ENCODE results near the gene LRMDA.
A peak's percentile ranks its signal among the peaks of the same experiment; 100 is the strongest.
"Not testable (repeated sequence)": the region's sequence is repeated elsewhere in the genome, so short reads cannot be mapped to it uniquely, and the experiment has no call there.

The LRMDA gene

DNA sequence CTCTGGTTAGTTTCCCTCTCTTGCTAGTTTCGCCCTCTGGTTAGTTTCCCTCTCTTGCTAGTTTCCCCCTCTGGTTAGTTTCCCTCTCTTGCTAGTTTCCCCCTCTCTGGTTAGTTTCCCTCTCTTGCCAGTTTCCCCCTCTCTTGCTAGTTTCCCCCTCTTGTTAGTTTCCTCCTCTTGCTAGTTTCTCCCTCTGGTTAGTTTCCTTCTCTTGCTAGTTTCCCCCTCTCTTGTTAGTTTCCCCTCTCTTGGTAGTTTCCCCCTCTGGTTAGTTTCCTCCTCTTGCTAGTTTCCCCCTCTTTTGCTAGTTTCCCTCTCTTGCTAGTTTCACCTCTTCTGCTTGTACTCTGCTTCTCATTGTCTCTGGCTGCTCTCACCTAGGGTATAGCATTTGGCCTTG, 613.8 kb downstream of the LRMDA start:
- H3K9ac ChIP-seq (ENCODE audit: low read depth, low read length) = no peak overlapping the region
- no peaks in the 10 kb centered on the region for H3K9me3 ChIP-seq (ENCODE audit: control insufficient read depth, insufficient read depth, low read length)
- no peaks in the 10 kb centered on the region for H3K27me3 ChIP-seq (ENCODE audit: control insufficient read depth, insufficient read depth, low read length)
- H3K4me3 ChIP-seq (ENCODE audit: low read depth, low read length) = no peak overlapping the region
- no peak overlapping the region for H3K27ac ChIP-seq (ENCODE audit: low read depth, low read length)
- H3K36me3 ChIP-seq (ENCODE audit: control insufficient read depth, insufficient read depth, low read length) = no peaks in the 10 kb centered on the region
- no peaks in the 10 kb centered on the region for H3K4me1 ChIP-seq (ENCODE audit: control insufficient read depth, insufficient read depth, low read length)

DNA sequence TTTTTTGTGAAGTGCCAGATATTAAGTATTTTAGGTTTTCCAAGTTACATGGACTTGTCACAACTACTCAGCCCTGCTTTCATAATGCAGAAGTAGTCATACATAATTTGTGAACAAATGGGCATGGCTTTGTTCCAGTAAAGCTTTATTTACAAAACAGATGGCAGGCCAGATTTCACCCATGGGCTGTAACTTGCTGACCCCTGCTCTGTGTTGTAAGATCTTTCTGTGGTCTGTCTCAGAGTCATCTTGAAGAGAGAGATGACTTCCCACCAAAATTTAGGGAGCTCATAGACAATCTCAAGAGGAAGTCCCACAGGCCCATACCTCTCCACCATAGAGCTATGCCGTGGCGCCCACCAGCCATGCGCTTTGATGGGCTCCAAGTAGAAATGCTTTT, 616.1 kb downstream of the LRMDA start:
- H3K4me1 ChIP-seq (ENCODE audit: control insufficient read depth, insufficient read depth, low read length) = peaks cover 5% of the 10 kb centered on the region; the same call in 1 of the 2 replicates
- no peak overlapping the region for H3K4me3 ChIP-seq (ENCODE audit: low read depth, low read length)

DNA sequence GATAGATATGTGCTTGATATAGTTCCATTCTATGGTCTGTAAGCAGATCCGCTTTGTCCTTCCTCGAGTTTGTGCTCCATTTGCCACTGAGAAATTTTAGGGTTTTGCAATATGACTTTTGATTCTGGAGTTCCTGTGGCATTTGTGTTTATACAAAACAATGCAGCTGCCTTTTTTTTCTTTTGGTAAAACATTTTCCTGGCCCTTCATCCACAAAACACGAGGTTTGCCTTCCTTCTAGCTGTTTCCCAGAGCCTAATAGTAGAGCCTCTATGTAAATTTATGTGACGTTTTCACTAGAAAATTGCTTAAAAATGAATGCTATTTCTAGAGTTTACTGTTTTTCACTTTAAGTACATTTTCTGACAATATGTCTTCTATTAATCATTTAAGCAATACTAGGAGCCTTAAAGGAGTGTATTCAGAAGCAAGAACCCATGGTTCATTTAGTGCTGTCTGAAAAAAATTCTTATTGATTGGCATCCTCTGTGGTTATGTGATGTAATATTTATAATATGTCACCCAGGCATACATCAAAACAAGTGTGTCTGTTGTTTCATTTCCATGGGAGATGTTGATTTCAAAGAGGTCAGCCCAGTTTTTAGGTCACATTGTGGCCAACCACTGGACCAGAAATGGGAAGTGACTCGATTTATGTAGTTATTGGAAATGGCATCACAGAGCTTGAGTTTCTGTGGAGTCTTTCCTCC, 618.3 kb downstream of the LRMDA start:
- peaks cover 5% of the 10 kb centered on the region; the same call in 1 of the 2 replicates for H3K4me1 ChIP-seq (ENCODE audit: control insufficient read depth, insufficient read depth, low read length)
- no peaks in the 10 kb centered on the region for H3K9me3 ChIP-seq (ENCODE audit: control insufficient read depth, insufficient read depth, low read length)
- H3K4me3 ChIP-seq (ENCODE audit: low read depth, low read length) = no peak overlapping the region
- H3K27ac ChIP-seq (ENCODE audit: low read depth, low read length) = no peak overlapping the region
- no peak overlapping the region for H3K9ac ChIP-seq (ENCODE audit: low read depth, low read length)
- H3K36me3 ChIP-seq (ENCODE audit: control insufficient read depth, insufficient read depth, low read length) = no peaks in the 10 kb centered on the region
- no peaks in the 10 kb centered on the region for H3K27me3 ChIP-seq (ENCODE audit: control insufficient read depth, insufficient read depth, low read length)

More for the DNA sequence above, 616.1 kb downstream of the LRMDA start:
- no peak overlapping the region for H3K9ac ChIP-seq (ENCODE audit: low read depth, low read length)
- H3K27me3 ChIP-seq (ENCODE audit: control insufficient read depth, insufficient read depth, low read length) = no peaks in the 10 kb centered on the region
- H3K27ac ChIP-seq (ENCODE audit: low read depth, low read length) = no peak overlapping the region
- no peaks in the 10 kb centered on the region for H3K36me3 ChIP-seq (ENCODE audit: control insufficient read depth, insufficient read depth, low read length)
- no peaks in the 10 kb centered on the region for H3K9me3 ChIP-seq (ENCODE audit: control insufficient read depth, insufficient read depth, low read length)

DNA sequence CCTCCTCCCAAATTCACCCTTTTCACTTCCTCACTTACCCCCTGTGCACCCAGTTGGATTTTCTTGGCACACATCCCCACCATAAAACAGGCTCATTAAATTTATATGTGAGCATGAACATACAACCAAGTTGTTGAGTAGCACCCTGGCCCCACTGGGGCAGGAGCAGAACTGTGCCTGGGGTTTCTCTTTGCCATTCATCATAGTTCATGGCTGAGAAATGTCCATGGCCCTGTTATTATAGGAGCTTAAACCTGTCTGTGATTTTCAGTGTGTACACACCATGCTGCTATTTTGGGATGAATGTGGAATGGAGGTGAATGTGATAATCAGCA, 618.8 kb downstream of the LRMDA start:
- Histone ChIP-seq H3K9ac (ENCODE audit: low read depth, low read length) (no peak overlapping the region), H3K27me3 (ENCODE audit: control insufficient read depth, insufficient read depth, low read length) (no peaks in the 10 kb centered on the region), H3K27ac (ENCODE audit: low read depth, low read length) (no peak overlapping the region), H3K4me1 (ENCODE audit: control insufficient read depth, insufficient read depth, low read length) (peaks cover 5% of the 10 kb centered on the region; the same call in 1 of the 2 replicates), H3K4me3 (ENCODE audit: low read depth, low read length) (no peak overlapping the region), H3K36me3 (ENCODE audit: control insufficient read depth, insufficient read depth, low read length) (no peaks in the 10 kb centered on the region), H3K9me3 (ENCODE audit: control insufficient read depth, insufficient read depth, low read length) (0 out of 2 replicates have a peak, but pooled peaks cover 3% of the 10 kb centered on the region)

DNA sequence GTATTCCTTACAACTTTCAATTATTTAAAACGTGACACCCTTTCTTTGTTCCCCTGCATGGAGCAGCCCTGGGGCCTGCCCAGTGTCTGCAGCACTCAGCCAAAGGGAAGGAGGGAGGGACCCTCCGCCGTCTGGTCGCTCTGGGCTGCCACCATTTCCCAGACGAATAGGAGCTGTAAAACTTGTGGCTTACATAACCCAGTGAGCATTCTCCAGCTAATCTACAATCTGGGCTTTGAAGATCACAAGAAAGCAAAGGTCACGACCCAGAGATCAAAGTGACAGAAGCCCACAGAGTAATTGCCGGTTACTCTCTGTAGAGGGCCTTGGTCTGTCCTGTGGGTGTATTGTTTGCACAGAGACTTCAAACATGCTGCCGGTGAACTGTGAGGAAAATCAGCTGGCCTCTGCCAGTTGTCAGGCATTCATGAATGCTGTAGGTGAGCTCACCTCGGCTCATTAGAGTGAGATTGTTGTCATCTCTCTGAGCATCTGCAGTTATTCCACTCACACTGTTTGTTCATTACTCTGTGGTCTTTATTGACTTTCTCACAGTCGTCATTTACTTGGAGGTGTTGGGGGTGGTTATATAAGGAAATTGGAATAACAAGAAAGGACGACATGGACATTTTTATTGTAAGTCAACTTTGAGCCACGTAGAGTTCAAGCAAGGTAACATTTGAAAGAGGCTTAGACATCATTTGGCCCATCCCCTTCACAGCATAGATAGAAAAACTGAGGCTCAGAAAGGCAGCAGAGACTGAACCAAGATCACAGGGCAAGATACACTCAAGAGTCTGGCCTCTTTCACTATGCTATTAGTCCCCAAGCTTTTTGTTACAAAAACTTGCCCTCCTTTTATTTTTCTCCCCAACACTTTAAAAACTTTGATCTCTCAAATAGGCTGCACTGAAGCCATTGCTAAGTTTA, 619.8 kb downstream of the LRMDA start:
- peaks cover 5% of the 10 kb centered on the region; the same call in 1 of the 2 replicates for H3K4me1 ChIP-seq (ENCODE audit: control insufficient read depth, insufficient read depth, low read length)
- no peak overlapping the region for H3K4me3 ChIP-seq (ENCODE audit: low read depth, low read length)
- H3K36me3 ChIP-seq (ENCODE audit: control insufficient read depth, insufficient read depth, low read length) = no peaks in the 10 kb centered on the region
- peak overlapping the region; percentile 14 for H3K27ac ChIP-seq (ENCODE audit: low read depth, low read length)
- H3K27me3 ChIP-seq (ENCODE audit: control insufficient read depth, insufficient read depth, low read length) = no peaks in the 10 kb centered on the region
- peaks cover 14% of the 10 kb centered on the region; the same call in 1 of the 2 replicates for H3K9me3 ChIP-seq (ENCODE audit: control insufficient read depth, insufficient read depth, low read length)
- H3K9ac ChIP-seq (ENCODE audit: low read depth, low read length) = no peak overlapping the region

DNA sequence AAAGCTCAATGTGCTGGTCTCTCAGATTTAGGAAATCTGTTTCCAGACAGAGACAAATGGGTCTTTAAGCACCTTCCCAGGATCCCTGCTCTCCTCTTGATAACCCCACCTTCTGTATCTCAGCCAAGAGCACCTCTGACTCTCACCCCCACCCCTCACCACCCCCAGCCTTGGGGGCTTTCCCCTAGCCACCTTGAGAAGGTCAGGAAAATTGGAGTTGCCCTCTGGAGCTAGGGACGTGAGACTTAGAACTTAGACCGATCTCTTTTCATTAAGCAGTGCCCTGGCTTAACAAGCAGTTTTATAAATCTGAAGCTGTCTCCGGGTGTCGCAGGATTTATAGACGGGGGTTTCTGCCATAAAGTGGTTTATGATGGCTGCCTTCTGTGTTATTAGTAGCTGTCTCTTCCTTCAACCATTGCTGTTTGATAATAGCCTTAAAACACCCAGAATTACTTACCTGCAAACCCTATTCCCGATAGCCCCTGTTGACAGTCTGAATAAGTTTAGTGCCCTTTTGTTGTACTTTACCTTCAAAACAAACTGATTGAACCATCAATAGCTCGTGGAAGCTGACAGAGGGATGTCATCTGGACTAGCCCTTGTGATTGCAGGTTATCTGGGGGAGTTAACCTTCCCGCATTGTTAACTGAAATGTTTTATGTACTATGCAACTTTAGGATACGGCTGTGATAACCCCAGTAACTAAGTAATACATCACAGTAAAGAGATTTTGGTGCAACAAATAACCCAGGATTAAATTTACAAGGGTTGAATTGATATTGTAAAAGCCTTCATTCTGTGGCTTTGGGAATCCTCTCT, 621.5 kb downstream of the LRMDA start:
- H3K27ac ChIP-seq (ENCODE audit: low read depth, low read length) = no peak overlapping the region
- no peaks in the 10 kb centered on the region for H3K27me3 ChIP-seq (ENCODE audit: control insufficient read depth, insufficient read depth, low read length)
- H3K4me3 ChIP-seq (ENCODE audit: low read depth, low read length) = no peak overlapping the region
- H3K4me1 ChIP-seq (ENCODE audit: control insufficient read depth, insufficient read depth, low read length) = peaks cover 5% of the 10 kb centered on the region; the same call in 1 of the 2 replicates
- peaks cover 16% of the 10 kb centered on the region for H3K9me3 ChIP-seq (ENCODE audit: control insufficient read depth, insufficient read depth, low read length)
- no peaks in the 10 kb centered on the region for H3K36me3 ChIP-seq (ENCODE audit: control insufficient read depth, insufficient read depth, low read length)
- no peak overlapping the region for H3K9ac ChIP-seq (ENCODE audit: low read depth, low read length)

DNA sequence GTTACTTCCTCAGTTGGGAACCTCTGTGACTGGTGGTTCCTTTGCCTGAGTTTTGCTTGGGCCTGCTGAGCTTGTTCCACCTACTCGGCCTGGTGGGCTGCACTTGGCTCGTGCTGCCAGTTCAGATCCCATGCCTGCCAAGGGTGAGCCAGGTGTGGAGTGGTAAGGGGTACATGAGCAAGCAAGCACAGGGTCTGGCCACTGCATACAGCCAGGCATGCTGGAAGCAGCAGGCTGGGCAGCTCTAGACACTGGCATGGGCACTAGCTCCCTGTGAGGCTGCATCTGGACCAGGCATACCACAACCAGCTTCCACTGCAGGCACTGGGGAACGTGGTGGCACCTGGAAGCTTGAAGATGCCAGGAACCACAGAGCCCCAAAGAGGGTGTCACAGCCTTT, 624.0 kb downstream of the LRMDA start:
- Histone ChIP-seq H3K9ac (ENCODE audit: low read depth, low read length) (no peak overlapping the region), H3K9me3 (ENCODE audit: control insufficient read depth, insufficient read depth, low read length) (peaks cover 16% of the 10 kb centered on the region), H3K27me3 (ENCODE audit: control insufficient read depth, insufficient read depth, low read length) (no peaks in the 10 kb centered on the region), H3K4me3 (ENCODE audit: low read depth, low read length) (no peak overlapping the region), H3K36me3 (ENCODE audit: control insufficient read depth, insufficient read depth, low read length) (no peaks in the 10 kb centered on the region), H3K27ac (ENCODE audit: low read depth, low read length) (no peak overlapping the region), H3K4me1 (ENCODE audit: control insufficient read depth, insufficient read depth, low read length) (peaks cover 5% of the 10 kb centered on the region; the same call in 1 of the 2 replicates)

DNA sequence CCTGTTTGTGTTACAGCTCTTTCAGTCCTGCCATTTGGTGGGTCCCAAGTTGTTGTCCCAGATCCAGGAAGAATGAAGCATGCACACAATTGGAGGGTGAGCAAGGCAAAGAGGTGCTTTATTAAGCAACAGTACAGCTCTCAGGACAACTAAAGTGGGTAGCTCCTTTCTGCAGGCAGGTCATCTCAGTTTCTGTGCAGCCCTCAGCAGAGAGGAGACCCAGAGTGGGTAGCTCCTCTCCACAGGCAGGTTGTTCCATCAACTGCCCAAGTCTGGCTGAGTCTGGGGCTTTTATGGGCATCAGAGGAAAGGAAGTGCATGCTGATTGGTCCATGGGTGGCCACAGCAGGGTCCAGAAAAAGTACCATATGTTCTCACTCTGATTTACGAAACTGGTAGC, 624.5 kb downstream of the LRMDA start:
- no peak overlapping the region for H3K27ac ChIP-seq (ENCODE audit: low read depth, low read length)
- H3K4me3 ChIP-seq (ENCODE audit: low read depth, low read length) = no peak overlapping the region
- H3K36me3 ChIP-seq (ENCODE audit: control insufficient read depth, insufficient read depth, low read length) = no peaks in the 10 kb centered on the region
- H3K27me3 ChIP-seq (ENCODE audit: control insufficient read depth, insufficient read depth, low read length) = no peaks in the 10 kb centered on the region
- peaks cover 2% of the 10 kb centered on the region; the same call in 1 of the 2 replicates for H3K4me1 ChIP-seq (ENCODE audit: control insufficient read depth, insufficient read depth, low read length)
- no peak overlapping the region for H3K9ac ChIP-seq (ENCODE audit: low read depth, low read length)
- H3K9me3 ChIP-seq (ENCODE audit: control insufficient read depth, insufficient read depth, low read length) = peaks cover 16% of the 10 kb centered on the region

DNA sequence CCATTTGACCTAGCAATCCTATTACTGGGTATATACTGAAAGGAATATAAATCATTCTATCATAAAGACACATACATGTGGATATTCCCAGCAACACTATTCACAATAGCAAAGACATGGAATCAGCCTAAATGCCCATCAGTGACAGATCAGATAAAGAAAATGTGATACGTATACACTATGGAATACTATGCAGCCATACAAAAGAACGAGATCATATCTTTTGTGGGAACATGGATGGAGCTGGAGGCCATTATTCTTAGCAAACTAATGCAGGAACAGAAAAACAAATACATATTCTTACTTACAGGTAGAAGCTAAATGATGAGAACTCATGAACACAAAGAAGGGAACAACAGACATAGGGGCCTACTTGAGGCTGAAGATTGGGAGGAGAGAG, 629.6 kb downstream of the LRMDA start:
- not testable (repeated sequence) for H3K27ac ChIP-seq (ENCODE audit: low read depth, low read length); H3K36me3 ChIP-seq (ENCODE audit: control insufficient read depth, insufficient read depth, low read length); H3K4me3 ChIP-seq (ENCODE audit: low read depth, low read length); H3K9me3 ChIP-seq (ENCODE audit: control insufficient read depth, insufficient read depth, low read length); H3K4me1 ChIP-seq (ENCODE audit: control insufficient read depth, insufficient read depth, low read length); H3K9ac ChIP-seq (ENCODE audit: low read depth, low read length); H3K27me3 ChIP-seq (ENCODE audit: control insufficient read depth, insufficient read depth, low read length)

DNA sequence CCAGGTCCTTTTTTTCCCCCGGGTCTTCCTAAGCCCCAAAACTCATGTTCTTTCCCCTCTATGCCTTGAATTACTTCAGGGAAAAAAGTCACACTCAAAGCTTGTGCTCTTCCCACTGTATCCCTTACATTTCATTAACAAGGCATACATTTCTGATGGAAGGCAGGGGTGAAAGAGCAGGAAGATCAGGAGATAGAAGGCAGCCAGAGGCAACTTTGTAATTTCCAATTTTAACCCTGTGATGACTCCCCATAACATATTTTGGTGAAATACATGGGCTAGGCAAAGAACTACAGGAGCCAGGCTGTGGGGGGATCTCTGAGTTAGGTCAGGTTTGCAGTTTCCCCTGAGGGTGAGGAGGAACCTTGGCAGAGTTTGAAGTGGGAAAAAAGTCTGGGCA, 635.0 kb downstream of the LRMDA start:
- Histone ChIP-seq H3K27ac (ENCODE audit: low read depth, low read length) (no peak overlapping the region), H3K36me3 (ENCODE audit: control insufficient read depth, insufficient read depth, low read length) (no peaks in the 10 kb centered on the region), H3K27me3 (ENCODE audit: control insufficient read depth, insufficient read depth, low read length) (no peaks in the 10 kb centered on the region), H3K9me3 (ENCODE audit: control insufficient read depth, insufficient read depth, low read length) (peaks cover 17% of the 10 kb centered on the region), H3K4me3 (ENCODE audit: low read depth, low read length) (no peak overlapping the region), H3K9ac (ENCODE audit: low read depth, low read length) (no peak overlapping the region), H3K4me1 (ENCODE audit: control insufficient read depth, insufficient read depth, low read length) (no peaks in the 10 kb centered on the region)

Measured in HUES48 (cell line).